Activated CD4-positive, alpha-beta T cell treated with anti-CD3 and anti-CD28 coated beads, Interleukin-2, amount 50 U/mL, for 4 hours (primary cell): Measurements from ENCODE around the gene NELL1.
"Not testable (repeated sequence)": the region's sequence is repeated elsewhere in the genome, so short reads cannot be mapped to it uniquely, and the experiment has no call there.

ENCODE experiments used
- DNase-seq, 2 experiments: peaks; one replicate each; pipeline ENCODE4 v3.0.0-alpha.2; 2020

NELL1 gene

GRCh38 chr11:21257461-21257860 lies 588.1 kb downstream of the NELL1 start:
- DNase-seq: no peak

GRCh38 chr11:21258414-21258813 lies 589.0 kb downstream of the NELL1 start:
- DNase-seq: no peak

GRCh38 chr11:21260101-21260500 lies 590.7 kb downstream of the NELL1 start:
- no peak for DNase-seq

GRCh38 chr11:21262992-21263391 lies 593.6 kb downstream of the NELL1 start:
- no peak for DNase-seq

- no peak for DNase-seq
Measured at GRCh38 chr11:21264125-21264524, 594.7 kb downstream of the NELL1 start.

- DNase-seq: no peak
Measured at GRCh38 chr11:21268036-21268435, 598.6 kb downstream of the NELL1 start.

GRCh38 chr11:21272139-21272538 lies 602.8 kb downstream of the NELL1 start:
- not testable (repeated sequence) for DNase-seq

GRCh38 chr11:21278840-21279239 lies 609.5 kb downstream of the NELL1 start:
- DNase-seq: no peak

GRCh38 chr11:21285104-21285503 lies 615.7 kb downstream of the NELL1 start:
- DNase-seq: no peak

- DNase-seq: no peak
Measured at GRCh38 chr11:21289686-21290085, 620.3 kb downstream of the NELL1 start.

GRCh38 chr11:21295508-21295907 lies 626.1 kb downstream of the NELL1 start:
- DNase-seq: no peak

- DNase-seq: no peak
Measured at GRCh38 chr11:21301981-21302380, 632.6 kb downstream of the NELL1 start.

- DNase-seq: no peak
Measured at GRCh38 chr11:21306739-21307358, 637.5 kb downstream of the NELL1 start.

- DNase-seq: no peak
Measured at GRCh38 chr11:21307874-21308273, 638.5 kb downstream of the NELL1 start.

GRCh38 chr11:21316591-21316990 lies 647.2 kb downstream of the NELL1 start:
- no peak for DNase-seq

- no peak for DNase-seq
Measured at GRCh38 chr11:21321072-21321471, 651.7 kb downstream of the NELL1 start.

- DNase-seq: no peak
Measured at GRCh38 chr11:21321530-21321929, 652.1 kb downstream of the NELL1 start.

- DNase-seq: no peak
Measured at GRCh38 chr11:21323617-21324016, 654.2 kb downstream of the NELL1 start.

GRCh38 chr11:21343204-21343603 lies 673.8 kb downstream of the NELL1 start:
- DNase-seq: no peak

- DNase-seq: no peak
Measured at GRCh38 chr11:21346361-21346760, 677.0 kb downstream of the NELL1 start.

GRCh38 chr11:21350613-21351012 lies 681.2 kb downstream of the NELL1 start:
- no peak for DNase-seq

- DNase-seq: no peak
Measured at GRCh38 chr11:21353425-21353824, 684.0 kb downstream of the NELL1 start.

- DNase-seq: no peak
Measured at GRCh38 chr11:21364866-21365624, 695.7 kb downstream of the NELL1 start.

GRCh38 chr11:21369947-21370346 lies 700.6 kb downstream of the NELL1 start:
- DNase-seq: no peak

GRCh38 chr11:21371044-21371443 lies 701.7 kb downstream of the NELL1 start:
- DNase-seq: no peak
